Small intestine (tissue), 16 donors: ENCODE data around the gene LINC00632. TPM values are rescaled to one million over a fixed set of nuclear protein-coding genes. Genes with fewer than 3 reads are reported as not detected.
"Not testable (repeated sequence)": the region's sequence is repeated elsewhere in the genome, so short reads cannot be mapped to it uniquely, and the experiment has no call there.

ENCODE experiments used
- DNase-seq, 2 donors: peaks; one replicate each; pipeline versions ENCODE4 v3.0.0 to v3.0.0-alpha.2; 2013
- FAIRE-seq: peaks from 2 replicates; lab custom pipeline; 2012; peaks lifted over from hg19 to GRCh38; lab: Jason Lieb, UNC
- H3K27ac ChIP-seq, 3 donors: one replicate each; pipeline ENCODE4 v1.5.1; 2013; ENCODE audit warnings: low read length in 2 of 3, mild to moderate bottlenecking in 2 of 3, control low read depth in 1 of 3, inconsistent platforms in 1 of 3, low read depth in 1 of 3, moderate library complexity in 1 of 3
- H3K27me3 ChIP-seq, 3 donors: one replicate each; pipeline ENCODE4 v1.6.1; 2013; ENCODE audit warnings: low read length in 3 of 3, inconsistent platforms in 1 of 3; ENCODE audit not compliant: control insufficient read depth in 3 of 3, insufficient read depth in 3 of 3
- H3K36me3 ChIP-seq, 3 donors: one replicate each; pipeline ENCODE4 v1.6.1; 2013; ENCODE audit warnings: low read length in 3 of 3, inconsistent platforms in 1 of 3, low read depth in 1 of 3, mild to moderate bottlenecking in 1 of 3, moderate library complexity in 1 of 3; ENCODE audit not compliant: control insufficient read depth in 3 of 3, insufficient read depth in 2 of 3
- H3K4me1 ChIP-seq, 3 donors: one replicate each; pipeline ENCODE4 v1.6.1; 2013; ENCODE audit warnings: low read length in 2 of 3, inconsistent platforms in 1 of 3, low read depth in 1 of 3, mild to moderate bottlenecking in 1 of 3, moderate library complexity in 1 of 3; ENCODE audit not compliant: control insufficient read depth in 3 of 3, insufficient read depth in 2 of 3
- H3K4me3 ChIP-seq, 3 donors: one replicate each; pipeline ENCODE4 v1.5.1; 2013; ENCODE audit warnings: low read length in 3 of 3, control low read depth in 1 of 3, inconsistent platforms in 1 of 3, low read depth in 1 of 3, mild to moderate bottlenecking in 1 of 3, moderate library complexity in 1 of 3
- H3K9me3 ChIP-seq, 2 donors: one replicate each; pipeline ENCODE4 v1.6.1; 2013; ENCODE audit warnings: low read depth in 1 of 2, low read length in 1 of 2; ENCODE audit not compliant: control insufficient read depth in 2 of 2, insufficient read depth in 1 of 2
- WGBS, 3 donors: extraction: QIAGEN DNeasy Blood & Tissue Kit; methylation state at CpG; one replicate each; pipeline ENCODE4 v1.1.7; 2013; 5-methylcytosine and 5-hydroxymethylcytosine counted together
- long read RNA-seq, 10 donors: transcript quantifications; one replicate each; lab custom pipeline, GENCODE V29; 2026
- polyA plus RNA-seq, 4 donors: library from polyadenylated mRNA; stranded (reverse) in 3 of 4; unstranded in 1 of 4; fragments of 200-250 nt in 3 of 4; fragments of 120-200 nt in 1 of 4; gene quantifications; one replicate each; pipeline versions ENCODE4 v1.2.1 to v1.2.3, GENCODE V29; 2013
- donor health status: healthy with polysubstance abuse.
- donor health status: control.
- donor health status: control.
- donor health status: Bipolar disorder and iron deficiency.
- donor health status: healthy.

The LINC00632 gene
- polyA plus RNA-seq, result 10 to 100 TPM in 1 of 4 donors, 1 to 10 TPM in 1, not detected in 2; 1.9 to 14.3 TPM
- long read RNA-seq, donor 1, partial matches to known transcripts, result 0 of 2 reads
- long read RNA-seq, donor 1, other reads (novel, unspliced or antisense), result 0 of 2 reads
- long read RNA-seq, donor 2, partial matches to known transcripts, result 0 of 1 reads
- long read RNA-seq, donor 2, other reads (novel, unspliced or antisense), result 0 of 1 reads
- long read RNA-seq, donor 3, result 0 reads
- long read RNA-seq, donor 4, result 0 reads
- long read RNA-seq, donor 5, result 0 reads
- long read RNA-seq, donor 6, result 0 reads
- long read RNA-seq, donor 7, partial matches to known transcripts, result 0 of 3 reads
- long read RNA-seq, donor 7, other reads (novel, unspliced or antisense), result 0 of 3 reads
- long read RNA-seq, donor 8, result 0 reads
- long read RNA-seq, donor 9, result 0 reads
- long read RNA-seq, donor 10, result 0 reads

DNA sequence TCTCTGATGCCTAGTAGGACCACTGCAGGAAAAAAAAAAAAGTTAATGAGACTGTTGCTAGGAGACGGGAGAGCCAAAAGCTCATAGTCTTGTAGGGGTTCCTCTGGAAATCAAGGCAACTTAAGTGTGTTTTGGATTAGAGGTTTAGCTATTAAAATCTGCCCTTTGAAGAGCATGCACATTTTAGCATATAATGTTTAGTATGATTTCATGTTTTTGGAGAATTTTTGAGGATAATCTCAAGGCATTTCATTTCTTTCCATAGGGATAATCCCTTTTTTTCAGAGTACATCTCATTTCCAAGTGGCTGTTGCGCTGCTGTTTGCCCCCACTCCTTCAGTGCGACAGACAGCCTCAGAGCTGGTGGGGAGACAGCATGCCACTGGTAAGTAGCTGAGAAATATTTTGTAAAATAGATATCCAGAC, at the start of gene LINC00632:
TSS of gene LINC00632 (plus strand) at position 339 of the 426 bp plus-strand sequence.
- H3K36me3 ChIP-seq, result no peaks in the 10 kb centered on the region
- H3K4me1 ChIP-seq, result no peaks in the 10 kb centered on the region
- H3K9me3 ChIP-seq, result no peaks in the 10 kb centered on the region
- H3K27ac ChIP-seq, result peak within 1 kb of the TSS in 1 of 3 donors; percentile 12
- no peaks in the 10 kb centered on the region for H3K27me3 ChIP-seq
- H3K4me3 ChIP-seq, result no peak within 1 kb of the TSS
- DNase-seq, result no peak
- no peak for FAIRE-seq
- 41 to 65% (median 53%) methylated on average over 3 of the region's 3 CpGs for WGBS, 3 donors

DNA sequence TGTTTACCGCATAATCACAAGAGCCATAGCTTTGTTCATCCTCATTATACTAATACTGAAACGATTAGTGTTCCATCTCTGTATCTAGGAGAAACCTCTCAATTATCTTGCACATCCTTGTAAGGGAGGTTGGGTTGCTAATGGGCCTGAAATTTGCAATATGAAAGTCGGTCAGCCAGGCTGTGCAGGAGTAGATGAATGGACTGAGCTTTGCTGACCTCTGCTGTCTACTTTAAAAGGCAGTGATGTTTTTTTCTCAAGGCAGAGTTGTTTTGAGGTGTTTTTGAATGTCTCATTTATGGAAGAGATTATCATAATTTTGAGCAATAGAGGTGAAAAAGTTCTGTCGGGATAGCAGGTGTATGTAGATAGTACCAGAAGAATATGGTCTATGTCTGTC, 47.9 kb upstream of the LINC00632 start:
- Histone ChIP-seq H3K9me3 (no peaks in the 10 kb centered on the region), H3K4me3 (no peak overlapping the region), H3K4me1 (no peaks in the 10 kb centered on the region), H3K36me3 (no peaks in the 10 kb centered on the region), H3K27me3 (no peaks in the 10 kb centered on the region), H3K27ac (no peak overlapping the region)
- WGBS, 3 donors, result 46 to 49% (median 47%) methylated on average over 4 of the region's 4 CpGs
- FAIRE-seq (no peak), DNase-seq (no peak)

DNA sequence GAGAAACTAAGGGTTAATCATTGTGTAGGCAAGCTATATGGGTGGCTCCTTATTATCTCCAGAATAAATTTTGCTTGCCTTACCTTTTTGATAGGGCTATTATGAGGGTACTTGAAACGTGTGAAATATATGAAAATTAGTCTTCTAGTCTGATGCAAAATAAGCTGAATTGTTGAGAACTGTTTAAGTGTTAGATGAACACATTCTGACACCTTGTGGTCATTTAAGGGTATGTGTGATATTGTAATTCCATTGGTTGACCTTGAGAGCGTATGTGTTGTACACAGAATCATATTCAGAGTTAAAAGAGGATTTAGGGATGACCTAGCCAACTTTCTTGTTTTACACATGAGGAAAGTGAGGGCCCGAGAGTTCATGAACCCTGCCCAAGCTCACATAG, 44.6 kb upstream of the LINC00632 start:
- DNase-seq (peak in 1 of 2 donors; percentile 1), FAIRE-seq (no peak)
- Histone ChIP-seq H3K27ac (no peak overlapping the region), H3K27me3 (no peaks in the 10 kb centered on the region), H3K36me3 (no peaks in the 10 kb centered on the region), H3K4me1 (no peaks in the 10 kb centered on the region), H3K9me3 (no peaks in the 10 kb centered on the region), H3K4me3 (no peak overlapping the region)
- 18 to 36% (median 22%) methylated on average over 3 of the region's 3 CpGs for WGBS, 3 donors

DNA sequence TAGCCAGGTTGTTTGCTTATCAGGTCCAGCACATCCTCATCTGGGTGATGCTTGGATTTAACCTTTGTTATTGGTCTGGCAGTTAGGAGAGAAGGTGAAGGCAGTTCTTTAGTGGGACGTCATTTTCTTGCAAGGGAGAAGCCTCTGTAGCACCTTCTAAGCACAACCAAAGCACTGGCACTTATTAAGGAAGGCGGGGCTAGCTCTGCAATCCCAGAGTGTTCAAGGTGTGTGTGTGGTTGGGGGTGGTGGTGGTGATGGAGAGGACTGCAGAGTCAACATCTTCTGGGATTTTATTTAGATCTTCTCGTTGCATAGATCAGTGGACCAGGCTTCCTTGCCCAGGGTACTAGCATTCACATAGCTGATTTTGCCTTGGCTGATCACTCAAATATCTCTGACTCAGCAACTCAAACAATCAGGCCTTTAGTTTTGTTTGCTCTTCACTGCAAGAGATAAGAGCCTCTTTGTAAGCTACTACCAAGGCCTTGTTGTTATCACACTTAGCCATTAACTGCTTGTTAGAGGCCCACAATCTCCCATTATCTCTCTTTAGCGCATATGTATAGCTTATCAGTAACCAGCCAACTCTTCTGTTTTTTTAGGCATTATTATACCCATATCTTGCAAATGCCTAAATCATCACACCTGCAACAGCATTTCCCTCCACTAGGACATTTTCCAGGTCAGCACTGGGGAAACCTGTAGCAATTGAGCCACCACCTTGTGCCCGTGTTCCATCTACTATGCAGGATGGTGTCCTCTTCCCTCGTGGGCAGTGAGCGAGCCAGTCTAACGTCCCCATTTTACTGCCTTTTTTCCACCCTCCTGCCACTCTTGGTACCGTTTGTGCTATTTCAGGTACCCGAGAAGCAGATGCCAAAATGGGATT, 36.5 kb upstream of the LINC00632 start:
- H3K4me1 ChIP-seq, result no peaks in the 10 kb centered on the region
- no peaks in the 10 kb centered on the region for H3K9me3 ChIP-seq
- no peak overlapping the region for H3K27ac ChIP-seq
- DNase-seq (peak; percentile 0 to 2), FAIRE-seq (no peak)
- WGBS, 3 donors, result 11 to 50% (median 24%) methylated on average over 10 of the region's 10 CpGs
- no peaks in the 10 kb centered on the region for H3K36me3 ChIP-seq
- H3K27me3 ChIP-seq, result no peaks in the 10 kb centered on the region
- H3K4me3 ChIP-seq, result no peak overlapping the region

DNA sequence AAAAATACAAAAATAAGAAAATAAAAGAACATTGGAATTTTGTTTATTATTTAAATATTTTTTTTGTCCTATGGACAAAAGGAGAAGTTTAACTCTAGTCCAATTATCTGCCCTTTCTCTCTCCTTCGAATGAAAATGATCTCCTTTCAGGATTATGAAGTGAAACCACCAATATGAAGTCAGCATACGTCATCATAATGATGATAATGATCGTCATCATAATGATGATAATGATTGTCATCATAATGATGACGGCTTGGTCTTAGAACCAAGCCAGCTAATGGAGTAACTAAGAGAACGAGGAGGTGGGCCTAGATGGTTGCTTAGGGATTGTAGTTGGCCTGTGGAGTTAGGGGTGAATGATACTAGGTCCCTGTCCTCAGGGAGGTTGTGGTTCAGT, 21.9 kb upstream of the LINC00632 start:
- no peak for FAIRE-seq
- Histone ChIP-seq H3K9me3 (no peaks in the 10 kb centered on the region), H3K27ac (no peak overlapping the region), H3K36me3 (no peaks in the 10 kb centered on the region), H3K4me3 (no peak overlapping the region), H3K27me3 (no peaks in the 10 kb centered on the region), H3K4me1 (no peaks in the 10 kb centered on the region)
- WGBS, 3 donors, result 65 to 79% (median 66%) methylated on average over 5 of the region's 5 CpGs
- no peak for DNase-seq

DNA sequence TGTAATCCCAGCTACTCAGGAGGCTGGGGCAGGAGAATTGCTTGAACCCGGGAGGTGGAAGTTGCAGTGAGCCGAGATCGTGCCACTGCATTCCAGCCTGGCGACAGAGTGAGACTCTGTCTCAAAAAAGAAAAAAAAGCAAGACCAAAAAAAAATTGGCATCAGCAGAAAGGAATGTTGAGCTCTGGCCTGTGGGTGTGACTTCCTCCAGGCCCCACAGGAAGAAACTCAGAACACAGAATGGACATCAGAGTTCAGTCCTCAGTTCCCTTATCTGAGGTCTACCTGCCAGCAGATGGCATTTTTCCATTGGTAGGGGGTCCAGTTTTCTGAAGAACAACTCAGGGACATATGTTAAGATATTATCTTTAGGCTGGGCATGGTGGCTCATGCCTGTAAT, 18.0 kb upstream of the LINC00632 start:
- not testable (repeated sequence) for H3K36me3 ChIP-seq, H3K9me3 ChIP-seq, H3K27ac ChIP-seq, H3K4me3 ChIP-seq, H3K4me1 ChIP-seq, FAIRE-seq, H3K27me3 ChIP-seq, DNase-seq
- WGBS, 3 donors, result 76 to 81% (median 79%) methylated on average over 4 of the region's 4 CpGs

DNA sequence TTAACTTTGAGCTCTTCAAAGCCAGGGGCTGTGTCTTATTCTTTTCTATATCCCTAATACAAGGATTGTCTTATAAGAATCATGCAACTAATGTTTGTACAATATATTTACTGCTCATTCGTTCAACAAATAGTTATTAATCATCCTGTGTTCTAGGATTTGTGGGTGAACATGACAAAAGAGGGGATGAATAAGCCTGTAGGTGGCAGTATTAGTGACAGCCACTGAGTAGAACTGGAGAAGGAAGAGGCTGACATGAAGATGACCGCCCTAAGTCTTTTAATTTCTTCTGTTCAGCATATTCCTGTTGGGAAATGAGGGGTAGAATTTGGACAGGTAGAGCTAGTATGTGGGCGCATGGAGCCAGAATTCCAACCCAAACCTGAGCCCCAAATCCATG, 11.9 kb upstream of the LINC00632 start:
- no peaks in the 10 kb centered on the region for H3K9me3 ChIP-seq
- DNase-seq, result no peak
- H3K36me3 ChIP-seq, result no peaks in the 10 kb centered on the region
- no peak overlapping the region for H3K4me3 ChIP-seq
- no peak overlapping the region for H3K27ac ChIP-seq
- 54 to 64% (median 59%) methylated on average over 3 of the region's 3 CpGs for WGBS, 3 donors
- H3K4me1 ChIP-seq, result no peaks in the 10 kb centered on the region
- H3K27me3 ChIP-seq, result no peaks in the 10 kb centered on the region
- FAIRE-seq, result no peak

DNA sequence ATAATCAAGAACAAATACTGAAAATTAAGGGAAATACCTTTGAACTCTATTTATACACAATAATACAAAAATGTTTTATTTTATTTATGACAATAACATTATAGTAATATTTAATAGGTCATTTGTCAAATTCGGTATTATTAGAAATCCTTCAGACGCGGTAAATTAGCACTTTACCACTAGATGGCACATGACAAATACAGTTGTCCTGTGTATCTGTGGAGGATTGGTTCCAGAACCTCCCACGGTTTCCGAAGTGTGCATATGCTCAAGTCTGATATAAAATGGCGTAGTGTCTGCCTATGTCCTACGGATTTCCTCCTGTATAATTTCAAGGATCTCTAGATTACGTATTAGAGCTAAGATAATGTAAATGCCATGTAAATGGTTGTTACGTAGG, 8.1 kb upstream of the LINC00632 start:
- Histone ChIP-seq H3K27ac (no peak overlapping the region), H3K4me1 (no peaks in the 10 kb centered on the region), H3K9me3 (no peaks in the 10 kb centered on the region), H3K4me3 (no peak overlapping the region), H3K36me3 (no peaks in the 10 kb centered on the region), H3K27me3 (no peaks in the 10 kb centered on the region)
- peak in 1 of 2 donors; percentile 0 for DNase-seq
- 32 to 41% (median 35%) methylated on average over 9 of the region's 9 CpGs for WGBS, 3 donors
- FAIRE-seq, result no peak
